GM21576 (cell line): ENCODE measurements around the gene BNIP1.
A peak's percentile ranks its signal among the peaks of the same experiment; 100 is the strongest.
"Not testable (repeated sequence)": the region's sequence is repeated elsewhere in the genome, so short reads cannot be mapped to it uniquely, and the experiment has no call there.

Source experiments
- ATAC-seq: cut with Tn5 transposase; IDR thresholded peaks from one replicate; pipeline ENCODE4 v1.9.1; 2021; ENCODE audit warnings: mild to moderate bottlenecking, moderate library complexity; ENCODE audit not compliant: unreplicated experiment

BNIP1 gene

GRCh38 chr5:173144200-173145176, at the start of gene BNIP1:
Gene BNIP1 (plus strand): TSS chr5:173144531. CDS start chr5:173144546, 15 bp downstream.
- ATAC-seq: peak; percentile 86

GRCh38 chr5:173098787-173099186, 45.5 kb upstream of the BNIP1 start:
- ATAC-seq: no peak

GRCh38 chr5:173099461-173099860, 44.9 kb upstream of the BNIP1 start:
- no peak for ATAC-seq

GRCh38 chr5:173101245-173101644, 43.1 kb upstream of the BNIP1 start:
- ATAC-seq: no peak

GRCh38 chr5:173103411-173103810, 40.9 kb upstream of the BNIP1 start:
- ATAC-seq: no peak

GRCh38 chr5:173108914-173109313, 35.4 kb upstream of the BNIP1 start:
- ATAC-seq: no peak

GRCh38 chr5:173114536-173114935, 29.8 kb upstream of the BNIP1 start:
- ATAC-seq: no peak

GRCh38 chr5:173119719-173120118, 24.6 kb upstream of the BNIP1 start:
- ATAC-seq: no peak

GRCh38 chr5:173123416-173123815, 20.9 kb upstream of the BNIP1 start:
- ATAC-seq: no peak

- ATAC-seq: not testable (repeated sequence)
These were observed 12.2 kb upstream of the BNIP1 start for GRCh38 chr5:173132166-173132565.

GRCh38 chr5:173138707-173139106, 5.6 kb upstream of the BNIP1 start:
- ATAC-seq: no peak

GRCh38 chr5:173139631-173140030, 4.7 kb upstream of the BNIP1 start:
- ATAC-seq: no peak

- ATAC-seq: no peak
These were observed 3.6 kb upstream of the BNIP1 start for GRCh38 chr5:173140769-173141168.

GRCh38 chr5:173143567-173143966, 764 bp upstream of the BNIP1 start:
- no peak for ATAC-seq

- ATAC-seq: no peak
These were observed 4.0 kb downstream of the BNIP1 start for GRCh38 chr5:173148354-173148753.

- ATAC-seq: no peak
These were observed 8.2 kb downstream of the BNIP1 start for GRCh38 chr5:173152547-173152946.

- ATAC-seq: no peak
These were observed 9.5 kb downstream of the BNIP1 start for GRCh38 chr5:173153842-173154241.

- ATAC-seq: not testable (repeated sequence)
These were observed 10.3 kb downstream of the BNIP1 start for GRCh38 chr5:173154619-173155018.

GRCh38 chr5:173155912-173156311, 11.6 kb downstream of the BNIP1 start:
- no peak for ATAC-seq

GRCh38 chr5:173158366-173158765, 14.0 kb downstream of the BNIP1 start:
- no peak for ATAC-seq

- no peak for ATAC-seq
These were observed 14.9 kb downstream of the BNIP1 start for GRCh38 chr5:173159256-173159655.

- ATAC-seq: no peak
These were observed 16.8 kb downstream of the BNIP1 start for GRCh38 chr5:173161148-173161547.
